Measurements from ENCODE around the gene CMAS. TPM values are rescaled to one million over a fixed set of nuclear protein-coding genes. Genes with fewer than 3 reads are reported as not detected.

CMAS gene
- total and polyA plus RNA-seq, 7 donors, result 21.6 to 73.0 (median 34.5) TPM

- Histone ChIP-seq H3K27me3 (ENCODE audit: insufficient read depth in 3 of 3, low read length in 2 of 3) (no peaks in the 10 kb centered on the region), H3K9me3 (no peaks in the 10 kb centered on the region), H3K4me1 (no peaks in the 10 kb centered on the region), H3K36me3 (ENCODE audit: insufficient read depth in 1 of 2, low read depth in 1 of 2) (peaks cover 3 to 66% of the 10 kb centered on the region in 2 donors), H3K27ac (no peak overlapping the region), H3K4me3 (no peak overlapping the region)
- DNase-seq, result no peak
- 92 to 95% (median 95%) methylated on average over 4 of the region's 4 CpGs for WGBS, 3 donors
- no peak for TF ChIP-seq CTCF (IDR thresholded peaks at IDR 0.05)
- no peak for ATAC-seq
- intact Hi-C loops (cut with DNase I), result no loop called here
Observed at GRCh38 chr12:22064968-22065367, 18.9 kb downstream of the CMAS start.

GRCh38 chr12:22066310-22066709, 20.3 kb downstream of the CMAS start:
- intact Hi-C loops (cut with DNase I), result no loop called here
- Histone ChIP-seq H3K4me3 (no peak overlapping the region), H3K27me3 (ENCODE audit: insufficient read depth in 3 of 3, low read length in 2 of 3) (no peaks in the 10 kb centered on the region), H3K9me3 (no peaks in the 10 kb centered on the region), H3K36me3 (ENCODE audit: insufficient read depth in 1 of 2, low read depth in 1 of 2) (peaks cover 3 to 54% of the 10 kb centered on the region in 2 donors), H3K4me1 (no peaks in the 10 kb centered on the region), H3K27ac (no peak overlapping the region)
- DNase-seq (no peak), ATAC-seq (no peak)
- TF ChIP-seq CTCF (IDR thresholded peaks at IDR 0.05), result no peak
- 93 to 97% (median 97%) methylated on average over 2 of the region's 2 CpGs for WGBS, 3 donors

- Histone ChIP-seq H3K36me3 (ENCODE audit: insufficient read depth in 1 of 2, low read depth in 1 of 2) (peaks cover 3 to 19% of the 10 kb centered on the region in 2 donors), H3K4me1 (no peaks in the 10 kb centered on the region), H3K27ac (no peak overlapping the region), H3K27me3 (ENCODE audit: insufficient read depth in 3 of 3, low read length in 2 of 3) (no peaks in the 10 kb centered on the region), H3K4me3 (no peak overlapping the region), H3K9me3 (no peaks in the 10 kb centered on the region)
- no peak for DNase-seq
- WGBS, 3 donors, result 79 to 87% (median 82%) methylated on average over 1 of the region's 1 CpG
- intact Hi-C loops (cut with DNase I), result no loop called here
- no peak for TF ChIP-seq CTCF (IDR thresholded peaks at IDR 0.05)
- no peak for ATAC-seq
Observed at GRCh38 chr12:22069851-22070250, 23.8 kb downstream of the CMAS start.

GRCh38 chr12:22082190-22082701, 36.2 kb downstream of the CMAS start:
- ATAC-seq (no peak), DNase-seq (no peak)
- Histone ChIP-seq H3K4me1 (no peaks in the 10 kb centered on the region), H3K27me3 (ENCODE audit: insufficient read depth in 3 of 3, low read length in 2 of 3) (no peaks in the 10 kb centered on the region), H3K36me3 (ENCODE audit: insufficient read depth in 1 of 2, low read depth in 1 of 2) (no peaks in the 10 kb centered on the region), H3K4me3 (no peak overlapping the region), H3K27ac (no peak overlapping the region), H3K9me3 (no peaks in the 10 kb centered on the region)
- WGBS, 3 donors, result 70 to 77% (median 71%) methylated on average over 10 of the region's 10 CpGs
- intact Hi-C loops (cut with DNase I), result loop anchor here (5.0 kb wide), 2 partner anchors 360 to 380 kb away; no protein-coding TSS in a partner anchor
- no peak for TF ChIP-seq CTCF (IDR thresholded peaks at IDR 0.05)

- Histone ChIP-seq H3K27me3 (ENCODE audit: insufficient read depth in 3 of 3, low read length in 2 of 3) (no peaks in the 10 kb centered on the region), H3K27ac (no peak overlapping the region), H3K4me1 (no peaks in the 10 kb centered on the region), H3K9me3 (no peaks in the 10 kb centered on the region), H3K4me3 (no peak overlapping the region), H3K36me3 (ENCODE audit: insufficient read depth in 1 of 2, low read depth in 1 of 2) (no peaks in the 10 kb centered on the region)
- intact Hi-C loops (cut with DNase I), result loop anchor here (5.0 kb wide), 2 partner anchors 359 to 379 kb away; no protein-coding TSS in a partner anchor
- ATAC-seq (no peak), DNase-seq (no peak)
- peak; percentile 38 for TF ChIP-seq CTCF (IDR thresholded peaks at IDR 0.05)
Observed at GRCh38 chr12:22083167-22083566, 37.1 kb downstream of the CMAS start.

Measured in psoas muscle (tissue), 8 donors.